ENCODE measurements around the gene SHROOM3.
"Not testable (repeated sequence)": the region's sequence is repeated elsewhere in the genome, so short reads cannot be mapped to it uniquely, and the experiment has no call there.

SHROOM3 gene

DNA sequence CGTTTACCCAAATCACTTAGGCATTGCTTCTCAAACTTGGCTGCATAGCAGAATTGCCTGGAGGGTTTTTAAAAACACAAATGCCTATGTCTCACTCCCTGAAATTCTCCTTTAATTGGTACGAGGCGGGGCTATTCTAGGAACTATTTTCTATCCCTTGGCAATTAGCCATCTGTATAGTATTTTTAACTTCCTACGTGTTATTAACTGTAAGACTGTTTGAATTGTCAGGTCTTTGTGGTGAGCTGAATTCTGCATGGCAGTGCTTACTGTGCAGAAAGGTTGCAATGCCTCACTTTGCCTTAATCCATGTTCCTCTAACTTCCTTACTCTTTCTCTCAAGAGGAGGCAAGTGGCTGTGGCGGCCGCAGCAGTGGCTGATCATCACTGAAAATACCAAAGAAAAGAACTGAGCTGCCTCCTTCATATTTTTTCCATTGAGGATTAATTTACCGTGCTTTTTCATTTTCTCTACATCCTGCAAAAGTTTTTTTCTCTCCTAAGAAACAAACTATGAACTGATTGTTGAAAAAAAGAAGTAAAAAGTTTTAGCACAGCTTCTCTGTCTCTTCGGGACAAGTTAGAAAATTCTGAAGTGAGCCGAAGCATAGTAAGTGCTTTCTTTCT is at the start of gene SHROOM3:
TSS of gene SHROOM3 (plus strand) at position 329 of the 627 bp plus-strand sequence. CDS start 824 bp downstream, outside the sequence.
- no peak for DNase-seq

- no peak for DNase-seq
Measured at GRCh38 chr4:76385974-76386373, 49.1 kb upstream of the SHROOM3 start.

GRCh38 chr4:76386566-76387305 is 48.3 kb upstream of the SHROOM3 start:
- no peak for DNase-seq

- no peak for DNase-seq
Measured at GRCh38 chr4:76388160-76388908, 46.7 kb upstream of the SHROOM3 start.

- DNase-seq, result no peak
Measured at GRCh38 chr4:76401654-76402053, 33.4 kb upstream of the SHROOM3 start.

DNA sequence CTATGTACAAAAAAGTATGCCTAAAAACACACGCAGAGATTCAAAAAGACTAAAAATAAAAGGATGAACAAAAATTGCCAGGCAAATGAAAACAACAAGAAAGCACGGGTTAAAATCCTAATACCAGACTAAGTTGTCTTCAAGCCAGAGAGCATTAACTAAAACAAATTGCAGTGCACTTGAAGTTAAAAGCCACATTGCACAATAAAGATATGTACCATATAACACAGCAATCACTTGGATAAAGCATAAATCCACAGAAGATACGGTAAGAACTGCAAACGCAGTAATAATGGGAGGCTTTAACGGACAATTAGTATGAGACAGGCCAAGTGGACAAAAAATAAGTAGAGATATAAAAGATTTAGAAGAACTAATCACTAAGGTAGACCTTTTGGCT is 28.9 kb upstream of the SHROOM3 start:
- no peak for DNase-seq

GRCh38 chr4:76407440-76408119 is 27.4 kb upstream of the SHROOM3 start:
- DNase-seq, result no peak

DNA sequence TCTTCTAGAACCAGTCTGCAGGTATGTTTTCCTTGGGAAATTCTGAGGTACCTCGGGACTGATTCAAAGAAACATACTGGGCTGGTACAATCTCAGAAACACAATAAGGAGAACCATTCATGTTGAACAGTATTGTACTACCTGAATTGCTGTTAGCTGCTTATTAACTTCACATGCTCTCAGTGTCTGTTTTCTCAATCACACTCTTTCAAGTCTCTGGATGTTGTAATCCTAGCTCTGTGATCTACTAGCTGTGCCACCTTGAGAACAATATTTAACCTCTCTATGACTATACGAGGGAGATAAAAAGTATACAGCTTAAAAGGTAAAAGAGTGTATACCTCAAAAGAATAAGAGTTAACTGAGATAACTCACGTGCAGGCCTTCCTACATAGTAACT is 24.4 kb upstream of the SHROOM3 start:
- no peak for DNase-seq

- DNase-seq, result no peak
Measured at GRCh38 chr4:76420188-76420761, 14.8 kb upstream of the SHROOM3 start.

GRCh38 chr4:76420762-76421581 is 14.1 kb upstream of the SHROOM3 start, which contains the start of gene CCDC158:
CCDC158 (minus strand) TSS chr4:76421141; CDS start chr4:76403207, 17,934 bp downstream.
- DNase-seq, result no peak

- DNase-seq, result not testable (repeated sequence)
Measured at GRCh38 chr4:76423159-76423558, 11.9 kb upstream of the SHROOM3 start.

GRCh38 chr4:76426272-76426671 is 8.8 kb upstream of the SHROOM3 start:
- no peak for DNase-seq

- no peak for DNase-seq
Measured at GRCh38 chr4:76429636-76430035, 5.4 kb upstream of the SHROOM3 start.

- DNase-seq, result peak in 1 of 2 experiments; percentile 10
Measured at GRCh38 chr4:76430519-76431388, 4.3 kb upstream of the SHROOM3 start.

DNA sequence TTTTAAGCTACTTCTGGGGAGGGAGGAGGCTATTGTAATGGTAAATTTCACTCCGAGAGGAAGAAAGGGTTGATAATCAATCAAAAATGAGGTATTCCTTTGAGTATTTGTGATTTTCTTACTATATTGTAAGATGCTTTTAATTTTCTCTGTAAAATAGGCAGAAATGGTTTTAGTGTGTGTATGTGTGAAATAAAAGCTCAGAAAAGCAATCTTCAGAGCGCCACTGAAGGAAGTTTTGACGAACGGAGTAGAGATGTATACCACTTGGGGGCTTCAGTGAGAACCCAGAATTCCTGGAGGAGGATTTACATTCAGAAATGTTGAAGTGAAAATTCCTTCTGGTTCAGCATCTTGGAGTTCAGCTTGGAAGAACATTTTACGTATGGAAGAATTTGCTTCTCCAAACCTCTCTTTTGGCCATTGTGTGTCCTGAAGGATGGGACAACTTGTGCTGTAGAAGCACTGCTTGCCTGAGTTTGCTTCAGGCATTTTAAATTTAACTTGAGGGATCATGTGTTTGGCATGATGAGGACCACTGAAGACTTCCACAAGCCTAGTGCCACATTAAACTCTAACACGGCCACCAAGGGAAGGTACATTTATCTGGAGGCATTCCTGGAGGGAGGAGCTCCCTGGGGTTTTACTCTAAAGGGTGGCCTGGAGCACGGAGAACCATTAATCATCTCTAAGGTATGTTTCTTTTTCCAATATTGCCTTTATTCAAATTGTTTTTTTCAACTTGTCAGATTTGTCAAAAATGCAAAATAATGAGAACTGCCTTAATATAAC is 695 bp downstream of the SHROOM3 start:
- no peak for DNase-seq

DNA sequence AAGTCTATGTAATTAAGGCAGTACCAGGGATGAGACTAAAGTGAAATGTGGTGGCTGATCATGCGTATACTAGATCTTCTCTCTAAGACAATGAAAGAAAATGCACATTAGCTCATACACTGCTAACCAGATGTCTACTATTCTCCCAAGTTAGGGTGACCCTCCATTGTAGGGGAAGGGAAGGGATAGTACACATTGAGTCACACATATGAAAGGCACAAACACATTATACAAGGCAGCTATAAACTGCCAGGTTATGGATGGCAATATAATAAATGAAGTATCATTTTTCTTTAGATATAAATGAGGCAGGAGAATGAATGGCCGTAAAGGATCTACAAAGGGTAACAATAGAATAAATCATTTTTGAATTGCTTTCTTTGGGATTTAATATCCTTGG is 4.5 kb downstream of the SHROOM3 start:
- no peak for DNase-seq

- DNase-seq, result no peak
Measured at GRCh38 chr4:76441881-76442280, 6.9 kb downstream of the SHROOM3 start.

- DNase-seq, result no peak
Measured at GRCh38 chr4:76442807-76443206, 7.8 kb downstream of the SHROOM3 start.

DNA sequence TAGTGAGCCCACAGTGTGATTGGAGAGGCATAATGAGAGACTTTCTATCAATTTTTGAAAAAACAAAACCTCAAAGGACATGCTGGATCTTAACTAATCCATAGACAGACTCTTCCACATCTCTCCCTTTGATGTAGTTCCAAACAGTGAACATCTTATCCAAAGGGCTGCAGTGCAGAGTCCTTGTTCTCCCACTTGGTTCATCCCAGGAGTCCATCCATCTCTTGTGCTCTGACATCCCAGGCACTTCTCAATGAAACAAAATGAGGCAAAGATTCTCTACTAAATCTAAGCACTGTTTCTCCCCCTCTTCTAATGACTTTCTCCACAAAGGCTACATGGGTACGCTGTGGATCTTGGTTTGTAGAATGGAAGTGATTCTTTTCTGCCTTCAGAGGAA is 8.3 kb downstream of the SHROOM3 start:
- DNase-seq, result no peak

DNA sequence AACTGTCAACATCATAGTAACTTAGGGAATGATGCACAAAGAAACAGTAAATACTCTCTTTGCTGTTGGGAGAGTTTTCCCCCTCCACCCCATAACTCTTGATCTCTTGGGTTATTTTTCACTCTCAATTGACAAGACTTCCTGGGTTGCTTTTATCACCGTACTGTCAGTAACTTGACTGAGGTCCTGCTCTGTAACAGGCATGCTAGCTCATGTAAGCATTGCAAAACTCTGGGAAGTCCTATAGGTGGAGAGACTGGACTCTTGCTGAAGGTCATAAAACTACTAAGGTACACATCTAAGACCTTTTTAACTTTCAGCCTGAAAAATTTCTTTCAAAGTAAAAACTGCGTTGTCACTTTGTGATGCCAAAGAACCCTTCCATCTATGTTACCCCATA is 10.9 kb downstream of the SHROOM3 start:
- DNase-seq, result no peak

All from NCI-H524 (cell line).